K562 (cell line): ENCODE data around the gene FOCAD. TPM values are rescaled to one million over a fixed set of nuclear protein-coding genes. Genes with fewer than 3 reads are reported as not detected.

Experiments used
- ATAC-seq: fragments of 200-7000 bp; cut with Tn5 transposase; 3 replicates; pipeline ENCODE4 v1.9.1; 2020; ENCODE audit warnings: moderate library complexity
- BruUV-seq: library from RNA; stranded (reverse); fragments of 400-500 nt; replicated peaks from 2 replicates; lab custom pipeline; 2021; lab: Mats Ljungman, UMichigan
- CTCF ChIA-PET: fragments of 300-600 bp; formaldehyde crosslinking; extraction: SDS; loops from one replicate; lab custom pipeline; 2021; ENCODE audit warnings: low intra/inter-chr PET ratio; lab: Yijun Ruan, JAX
- POLR2A ChIA-PET: fragments of 300-600, 350-650 bp; sonication (Branson Sonifier 250); formaldehyde crosslinking; extraction: SDS; loops from one replicate; lab custom pipeline; 2021; ENCODE audit warnings: antibody characterized with exemption, inconsistent platforms; lab: Yijun Ruan, JAX
- DNase-seq, 4 experiments: peaks; one replicate each; pipeline versions ENCODE4 v3.0.0 to v3.0.0-alpha.2; 2011 to 2018; ENCODE audit warnings: low spot score in 3 of 4, mixed read lengths in 3 of 4; ENCODE audit errors: extremely low read depth in 1 of 4
- FAIRE-seq: peaks from 2 replicates; lab custom pipeline; 2011; peaks lifted over from hg19 to GRCh38; lab: Jason Lieb, UNC
- H2AFZ ChIP-seq: 2 replicates; pipeline ENCODE4 v1.6.0; 2011; ENCODE audit warnings: low read depth, low read length, control low read depth, inconsistent platforms
- H3K27ac ChIP-seq: fragments of 200-600 bp; 3 replicates; pipeline ENCODE4 v1.8.0; 2011; ENCODE audit warnings: low read depth, mild to moderate bottlenecking, control low read depth, inconsistent platforms, low read length, moderate library complexity, mixed read lengths; ENCODE audit errors: extremely low read depth
- H3K27me3 ChIP-seq, 2 experiments: fragments of 300-600 bp in 1 of 2; 2 replicates in 1 of 2; 3 replicates in 1 of 2; pipeline versions ENCODE4 v1.6.0 to v1.8.0; 2011; ENCODE audit warnings: inconsistent platforms in 2 of 2, low read length in 2 of 2, mild to moderate bottlenecking in 1 of 2, mixed read lengths in 1 of 2, moderate library complexity in 1 of 2; ENCODE audit not compliant: control insufficient read depth in 2 of 2, insufficient read depth in 2 of 2
- H3K36me3 ChIP-seq: fragments of 300-600 bp; 3 replicates; pipeline ENCODE4 v1.8.0; 2011; ENCODE audit warnings: mild to moderate bottlenecking, low read length, inconsistent platforms; ENCODE audit not compliant: control insufficient read depth, insufficient read depth
- H3K4me1 ChIP-seq, 2 experiments: fragments of 200-600 bp in 1 of 2; replicated peaks in 1 of 2; 2 replicates in 1 of 2; 3 replicates in 1 of 2; pipeline versions ENCODE4 v1.5.1 to v1.8.0; 2011; ENCODE audit warnings: inconsistent platforms in 2 of 2, low read length in 2 of 2, mild to moderate bottlenecking in 1 of 2, mixed read lengths in 1 of 2, moderate library complexity in 1 of 2; ENCODE audit not compliant: control insufficient read depth in 2 of 2, insufficient read depth in 2 of 2
- H3K4me2 ChIP-seq: 2 replicates; pipeline ENCODE4 v1.6.1; 2011; ENCODE audit warnings: low read length, control low read depth, inconsistent platforms, mixed read lengths; ENCODE audit not compliant: insufficient read depth
- H3K4me3 ChIP-seq: fragments of 200-600 bp; sonication (generic), shearing (Covaris generic); 2 replicates; pipeline ENCODE4 v1.5.1; 2016; ENCODE audit warnings: control low read depth, inconsistent platforms
- H3K79me2 ChIP-seq: fragments of 200-600 bp; 3 replicates; pipeline ENCODE4 v1.8.0; 2011; ENCODE audit warnings: low read length, inconsistent platforms; ENCODE audit not compliant: control insufficient read depth, insufficient read depth
- H3K9ac ChIP-seq, 2 experiments: 2 replicates each; pipeline versions ENCODE4 v1.6.0 to v1.6.1; 2011; ENCODE audit warnings: low read depth in 2 of 2, low read length in 2 of 2, control low read depth in 1 of 2, inconsistent platforms in 1 of 2, mild to moderate bottlenecking in 1 of 2, mixed read lengths in 1 of 2; ENCODE audit not compliant: insufficient read depth in 1 of 2
- H3K9me1 ChIP-seq: one replicate; pipeline ENCODE4 v1.6.0; 2011; ENCODE audit warnings: inconsistent platforms, mild to moderate bottlenecking, low read length, moderate library complexity; ENCODE audit not compliant: control insufficient read depth, insufficient read depth
- H3K9me3 ChIP-seq: replicated peaks from 2 replicates; pipeline ENCODE4 v1.5.1; 2011; ENCODE audit warnings: low read depth, low read length, inconsistent platforms; ENCODE audit not compliant: control insufficient read depth, insufficient read depth
- H4K20me1 ChIP-seq: replicated peaks from 2 replicates; pipeline ENCODE4 v1.6.1; 2011; ENCODE audit warnings: low read length, inconsistent platforms, mixed read lengths; ENCODE audit not compliant: control insufficient read depth, insufficient read depth
- HMG20B ChIP-seq: fragments of 250-450 bp; sonication (Bioruptor Pico); IDR thresholded peaks from 2 replicates; pipeline ENCODE4 v1.5.0; 2021; ENCODE audit warnings: mild to moderate bottlenecking
- MTA3 ChIP-seq: fragments of 450-650 bp; formaldehyde crosslinking; IDR thresholded peaks from 2 replicates; pipeline ENCODE4 v1.6.1; 2017; ENCODE audit warnings: mild to moderate bottlenecking, borderline replicate concordance
- RFX1 ChIP-seq: fragments of 450-650 bp; IDR thresholded peaks from 2 replicates; pipeline ENCODE4 v1.6.1; 2016; ENCODE audit warnings: mild to moderate bottlenecking, moderate library complexity
- RNF2 ChIP-seq: sonication (generic); IDR thresholded peaks from 2 replicates; pipeline ENCODE4 v1.6.1; 2016
- ZNF165 ChIP-seq: fragments of 250-450 bp; sonication (Bioruptor Pico); IDR thresholded peaks from 2 replicates; pipeline ENCODE4 v1.4.0; 2020; ENCODE audit warnings: borderline replicate concordance
- in situ Hi-C: fragments of 300-500 bp; cut with MboI; formaldehyde crosslinking; loops from 4 replicates; pipeline ENCODE4 v1.15.0; 2018; ENCODE audit warnings: inconsistent platforms, mixed read lengths
- intact Hi-C: fragments of 100-400 bp; cut with micrococcal nuclease; formaldehyde crosslinking; loops from 2 replicates; pipeline ENCODE4 v1.14.2; 2022
- polyA plus RNA-seq, 8 experiments: library from polyadenylated mRNA; depleted of rRNA in 4 of 8; stranded (reverse) in 5 of 8; unstranded in 3 of 8; fragments of >200 nt; fragmentation: Nextera tagmentation in 2 of 8; fragmentation: Illumina TruSeq in 1 of 8; extraction: Ambion mirVana in 2 of 8; extraction: Trizol in 1 of 8; gene quantifications; 2 replicates each; pipeline versions ENCODE4 v1.2.1 to v1.2.3, GENCODE V29; 2011 to 2014; ENCODE audit warnings: inconsistent platforms in 1 of 8, missing spikeins in 1 of 8
- total RNA-seq, 7 experiments: library from RNA; depleted of rRNA in 6 of 7; stranded (reverse); fragments of >200 nt in 6 of 7; fragmentation: Illumina TruSeq in 2 of 7; extraction: Trizol in 2 of 7; gene quantifications; 2 replicates each; pipeline versions ENCODE4 v1.2.1 to v1.2.3, GENCODE V29; 2011 to 2021; ENCODE audit warnings: low replicate concordance in 1 of 7
- TF ChIP-seq, protein P1 (sequence below): fragments of 250-450 bp; sonication (Bioruptor Pico); IDR thresholded peaks from 2 replicates; pipeline ENCODE4 v1.4.0; 2020; ENCODE audit warnings: mild to moderate bottlenecking, moderate library complexity, borderline replicate concordance

The FOCAD gene
- total and polyA plus RNA-seq, 9 of the 15 experiments (the other 6 are each of a cell fraction or from before 2014, with no cell fraction given), result 0.13 to 2.4 (median 1.6) TPM

DNA sequence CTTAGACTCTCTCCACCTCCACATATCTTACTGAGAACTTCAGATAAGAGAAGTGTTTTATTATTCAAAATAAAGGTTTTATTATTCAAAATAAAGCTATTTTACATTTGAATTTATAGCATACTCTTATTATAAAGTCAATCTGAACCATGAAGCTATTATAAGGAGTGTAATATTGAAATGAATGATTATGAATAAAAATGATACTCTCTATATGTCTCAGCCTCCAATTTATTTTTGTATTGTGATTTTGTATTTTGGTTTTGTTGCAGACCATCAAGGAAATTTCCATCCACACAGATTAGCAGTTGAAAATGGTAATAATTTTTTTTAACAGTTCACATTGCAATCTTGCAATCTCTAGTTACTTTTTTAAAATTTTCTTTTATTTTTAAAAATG is 10.2 kb downstream of the FOCAD start:
- H3K27ac ChIP-seq, result no peak overlapping the region
- POLR2A ChIA-PET, result no interaction called here
- TF ChIP-seq ZNF165 (CRISPR knock-in tag) (no peak), MTA3 (no peak), RNF2 (no peak), RFX1 (no peak), HMG20B (CRISPR knock-in tag) (no peak)
- TF ChIP-seq, protein P1, sequence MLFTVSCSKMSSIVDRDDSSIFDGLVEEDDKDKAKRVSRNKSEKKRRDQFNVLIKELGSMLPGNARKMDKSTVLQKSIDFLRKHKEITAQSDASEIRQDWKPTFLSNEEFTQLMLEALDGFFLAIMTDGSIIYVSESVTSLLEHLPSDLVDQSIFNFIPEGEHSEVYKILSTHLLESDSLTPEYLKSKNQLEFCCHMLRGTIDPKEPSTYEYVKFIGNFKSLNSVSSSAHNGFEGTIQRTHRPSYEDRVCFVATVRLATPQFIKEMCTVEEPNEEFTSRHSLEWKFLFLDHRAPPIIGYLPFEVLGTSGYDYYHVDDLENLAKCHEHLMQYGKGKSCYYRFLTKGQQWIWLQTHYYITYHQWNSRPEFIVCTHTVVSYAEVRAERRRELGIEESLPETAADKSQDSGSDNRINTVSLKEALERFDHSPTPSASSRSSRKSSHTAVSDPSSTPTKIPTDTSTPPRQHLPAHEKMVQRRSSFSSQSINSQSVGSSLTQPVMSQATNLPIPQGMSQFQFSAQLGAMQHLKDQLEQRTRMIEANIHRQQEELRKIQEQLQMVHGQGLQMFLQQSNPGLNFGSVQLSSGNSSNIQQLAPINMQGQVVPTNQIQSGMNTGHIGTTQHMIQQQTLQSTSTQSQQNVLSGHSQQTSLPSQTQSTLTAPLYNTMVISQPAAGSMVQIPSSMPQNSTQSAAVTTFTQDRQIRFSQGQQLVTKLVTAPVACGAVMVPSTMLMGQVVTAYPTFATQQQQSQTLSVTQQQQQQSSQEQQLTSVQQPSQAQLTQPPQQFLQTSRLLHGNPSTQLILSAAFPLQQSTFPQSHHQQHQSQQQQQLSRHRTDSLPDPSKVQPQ (CRISPR knock-in tag), result no peak
- in situ Hi-C loops (no loop called here), intact Hi-C loops (no loop called here)
- no peaks in the 10 kb centered on the region for H3K36me3 ChIP-seq
- CTCF ChIA-PET, result no interaction called here
- ATAC-seq (no peak), DNase-seq (no peak), FAIRE-seq (no peak)
- no peak overlapping the region for H3K4me3 ChIP-seq
- no peaks in the 10 kb centered on the region for H3K27me3 ChIP-seq
- H3K9ac ChIP-seq, result no peak overlapping the region
- peaks cover 5% of the 10 kb centered on the region; the same call in 1 of the 2 replicates for H4K20me1 ChIP-seq
- peaks cover 6% of the 10 kb centered on the region; the same call in 2 of the 3 replicates for H3K79me2 ChIP-seq
- no TSS peak for BruUV-seq
- no peak overlapping the region for H3K4me2 ChIP-seq
- peaks cover 0 to 12% of the 10 kb centered on the region in 2 experiments; a peak in 2 of 5 replicates for H3K4me1 ChIP-seq
- H2AFZ ChIP-seq, result no peak overlapping the region
- no peaks in the 10 kb centered on the region for H3K9me3 ChIP-seq
- no peaks in the 10 kb centered on the region for H3K9me1 ChIP-seq
